Hematopoietic multipotent progenitor cell treated with erythropoietin and hydrocortisone succinate and interleukin-3 and kit ligand, for 4 days (in vitro differentiated cells): ENCODE measurements around the gene EIF5AL1.
"Not testable (repeated sequence)": the region's sequence is repeated elsewhere in the genome, so short reads cannot be mapped to it uniquely, and the experiment has no call there.

Experiments
- DNase-seq: peaks from one replicate; pipeline ENCODE4 v3.0.0-alpha.2; 2015

Gene EIF5AL1

DNA sequence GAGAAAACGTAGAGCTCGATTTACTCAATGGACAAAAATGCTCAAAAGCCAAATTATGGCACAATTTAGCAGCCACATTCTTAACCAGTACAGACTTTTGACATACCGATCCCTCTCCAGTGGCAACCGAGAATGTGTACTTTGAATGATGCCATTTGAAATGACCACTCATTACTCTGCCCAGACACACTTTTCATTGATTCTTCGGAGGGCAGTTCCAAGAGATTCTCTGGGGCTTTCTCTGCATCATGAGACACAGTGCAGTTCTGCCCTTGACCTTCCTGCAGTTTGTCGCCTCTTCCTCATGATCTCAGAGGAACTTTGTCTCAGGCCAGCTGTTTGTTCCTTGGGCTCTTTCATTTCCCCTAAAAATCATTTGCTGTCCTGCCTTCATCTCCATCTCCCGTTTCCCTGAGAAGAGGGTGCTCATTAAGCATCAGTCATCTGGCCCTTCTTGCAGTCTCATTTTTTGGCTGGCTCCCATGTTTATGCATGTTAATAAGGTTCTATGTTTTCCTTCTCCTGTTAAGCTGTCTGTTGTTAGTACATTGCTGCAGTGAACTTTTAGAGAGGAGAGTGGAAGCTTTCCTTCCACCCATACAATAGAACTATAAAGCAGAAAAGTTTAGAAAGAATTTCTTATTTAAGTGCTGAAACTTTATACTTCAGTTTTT lies 4.3 kb downstream of the EIF5AL1 start:
- DNase-seq = not testable (repeated sequence)

DNA sequence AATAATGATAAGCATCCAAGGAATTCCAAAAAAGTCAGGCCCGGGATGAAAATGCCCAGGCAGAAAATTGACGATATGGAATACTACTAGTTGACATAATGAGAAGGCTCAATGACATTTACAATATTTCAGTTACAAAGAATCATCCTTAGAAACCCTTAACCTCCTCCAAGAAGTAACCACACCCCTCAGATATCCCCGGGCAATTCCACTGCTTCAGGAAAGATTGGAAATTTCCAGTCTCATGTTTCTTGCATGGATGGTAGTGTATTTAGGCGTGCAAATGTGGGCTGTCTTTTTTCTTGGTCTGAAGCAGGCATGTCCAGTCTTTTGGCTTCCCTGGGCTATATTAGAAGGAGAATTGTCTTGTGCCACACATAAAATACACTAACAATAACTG lies 5.2 kb downstream of the EIF5AL1 start:
- DNase-seq = not testable (repeated sequence)

DNA sequence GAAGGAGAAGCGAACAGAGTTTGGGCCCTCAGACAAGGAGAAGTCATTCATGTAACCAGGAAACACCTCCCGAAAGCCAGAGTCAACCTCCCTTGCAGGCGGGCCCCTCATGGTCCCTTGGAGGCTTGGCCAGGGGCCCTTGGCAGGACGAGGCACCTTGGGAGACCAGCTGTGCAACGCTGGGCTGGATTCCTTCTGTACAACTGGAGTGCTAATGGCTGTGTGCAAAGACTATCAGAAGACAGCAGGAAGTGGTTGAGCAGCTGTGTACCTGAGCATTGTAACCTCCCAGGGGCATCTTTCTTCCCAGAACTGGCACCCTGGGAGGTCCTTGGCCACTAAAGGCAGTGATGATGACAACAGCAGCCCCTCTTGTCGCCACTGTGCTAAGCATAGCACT lies 9.4 kb downstream of the EIF5AL1 start:
- not testable (repeated sequence) for DNase-seq

DNA sequence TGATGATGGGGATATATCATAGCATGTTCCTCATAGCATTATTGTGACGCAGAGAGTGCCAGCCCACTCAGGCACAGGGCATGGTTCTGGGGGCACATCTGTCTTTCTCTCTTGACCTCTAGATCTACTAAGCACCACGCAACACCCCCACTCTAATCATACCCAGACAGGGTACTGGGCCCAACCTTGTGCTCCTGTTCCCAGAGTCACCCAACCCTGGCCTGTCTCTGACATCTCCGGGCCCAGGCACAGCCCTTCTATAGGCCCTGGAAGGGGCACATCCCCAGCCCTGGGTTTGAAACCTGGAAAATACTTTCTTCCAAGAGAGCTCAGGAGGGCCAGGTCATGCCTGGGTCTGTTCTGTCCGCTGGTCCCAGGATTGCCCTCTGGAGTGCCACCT lies 10.1 kb downstream of the EIF5AL1 start:
- not testable (repeated sequence) for DNase-seq

DNA sequence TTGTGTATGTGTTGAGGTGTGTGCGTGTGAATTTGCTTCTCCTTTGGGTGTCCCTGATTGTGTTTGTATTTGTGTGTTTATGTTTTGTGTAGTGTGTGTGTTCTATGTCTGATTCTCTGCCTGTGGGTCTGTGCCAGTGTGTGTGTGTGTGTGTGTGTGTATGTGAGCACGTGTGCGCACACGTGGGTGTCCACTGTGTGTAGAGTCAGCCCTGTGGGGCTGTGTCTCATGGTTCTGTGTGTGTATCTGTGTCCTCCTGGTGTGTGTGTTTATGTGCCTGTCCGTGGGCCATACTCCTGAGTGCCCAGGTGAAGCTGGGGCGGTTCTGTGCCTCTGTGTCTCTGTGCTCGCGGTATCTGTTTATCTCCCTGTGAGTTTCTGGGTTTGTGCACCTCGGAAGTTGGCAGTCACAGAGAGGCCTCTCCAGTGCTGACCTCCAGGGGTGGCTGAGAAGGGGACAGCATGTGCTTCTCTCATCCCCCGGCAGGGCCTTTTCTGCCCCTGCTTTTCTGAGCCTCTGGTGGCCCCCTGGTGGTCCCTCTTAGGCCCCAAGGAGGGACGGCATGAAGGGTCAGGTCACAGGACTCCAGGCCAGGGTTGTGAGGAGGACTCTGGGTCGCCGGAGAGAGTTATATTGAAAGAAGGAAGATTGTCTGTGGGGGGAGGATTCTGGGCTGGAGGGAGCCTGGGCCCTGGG lies 11.0 kb downstream of the EIF5AL1 start:
- DNase-seq = not testable (repeated sequence)

DNA sequence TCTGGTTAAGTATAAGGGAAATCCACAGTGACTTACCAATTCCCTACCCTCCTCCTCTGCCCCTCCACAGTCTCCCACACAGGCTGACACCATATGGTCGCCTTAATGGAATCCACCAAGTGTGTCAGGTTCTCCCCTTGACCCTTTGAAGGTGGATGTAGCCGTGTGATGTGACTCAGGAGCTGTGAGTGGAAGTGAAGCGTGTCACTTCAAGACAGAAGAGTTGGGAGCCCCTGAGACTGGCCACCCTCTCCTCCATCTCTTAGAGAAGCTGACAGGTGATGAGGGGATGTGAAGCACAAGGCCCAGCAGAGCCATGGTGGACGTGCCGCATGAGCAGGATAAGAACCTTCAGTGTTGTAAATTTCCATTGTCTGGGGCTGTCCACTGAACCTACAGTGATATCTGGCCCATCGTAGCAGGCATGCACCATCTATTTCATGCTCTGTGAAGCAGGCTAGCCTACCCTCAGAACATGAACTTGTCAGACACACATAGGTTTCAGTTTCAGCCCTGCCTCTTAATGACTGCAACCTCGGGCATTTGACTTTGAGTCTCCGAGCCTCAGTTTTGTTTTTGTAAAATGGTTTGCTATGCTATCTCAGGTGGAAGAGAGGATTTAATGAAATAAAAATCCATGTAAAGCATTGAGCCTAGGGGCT lies 12.8 kb downstream of the EIF5AL1 start:
- not testable (repeated sequence) for DNase-seq

DNA sequence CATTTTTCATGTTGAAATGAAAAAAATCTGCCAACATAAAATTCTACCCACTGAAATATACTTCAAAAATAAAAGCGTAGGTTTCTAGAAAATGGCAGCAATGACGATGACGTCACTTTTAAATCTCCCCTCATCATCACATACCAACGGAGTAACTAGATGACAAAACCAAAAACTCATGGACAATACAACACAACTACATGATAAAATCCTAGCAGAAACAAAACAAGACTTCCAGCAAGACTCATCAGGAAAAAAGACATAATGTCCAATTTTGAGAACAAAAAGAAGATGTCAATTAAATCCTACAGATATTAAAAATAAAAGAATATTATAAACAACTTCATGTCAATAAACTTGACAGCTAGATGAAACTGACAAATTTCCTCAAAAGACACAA lies 15.9 kb downstream of the EIF5AL1 start:
- not testable (repeated sequence) for DNase-seq

DNA sequence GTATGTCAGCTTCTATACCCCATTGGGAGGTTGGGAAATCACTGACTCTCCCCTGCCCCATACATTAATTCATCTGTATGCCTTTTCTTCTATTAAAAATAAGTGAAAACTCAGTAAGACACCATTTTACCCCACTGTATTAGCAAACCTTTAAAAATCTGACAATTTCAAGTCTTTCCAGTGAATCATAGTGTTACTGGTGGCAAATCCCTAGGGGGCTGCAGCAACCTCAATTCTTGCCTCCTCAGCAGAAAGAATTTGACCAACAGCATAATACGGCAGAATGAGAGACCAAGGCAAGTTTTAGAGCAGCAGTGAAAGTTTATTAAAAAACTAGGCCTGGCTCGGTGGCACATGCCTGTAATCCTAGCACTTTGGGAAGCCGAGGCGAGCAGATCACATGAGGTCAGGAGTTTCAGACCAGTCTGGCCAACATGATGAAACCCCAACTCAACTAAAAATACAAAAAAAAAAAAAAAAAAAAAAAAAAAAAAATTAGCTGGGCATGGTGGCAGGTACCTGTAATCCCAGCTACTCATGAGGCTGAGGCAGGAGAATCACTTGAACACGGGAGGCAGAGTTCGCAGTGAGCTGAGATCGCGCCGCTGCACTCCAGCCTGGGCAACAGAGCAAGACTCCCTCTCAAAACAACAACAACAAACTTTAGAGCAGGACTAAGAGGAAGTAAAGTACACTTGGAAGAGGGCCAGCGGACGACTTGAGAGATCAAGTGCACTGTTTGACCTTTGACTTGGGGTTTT lies 21.0 kb downstream of the EIF5AL1 start:
- DNase-seq = peak; percentile 9

DNA sequence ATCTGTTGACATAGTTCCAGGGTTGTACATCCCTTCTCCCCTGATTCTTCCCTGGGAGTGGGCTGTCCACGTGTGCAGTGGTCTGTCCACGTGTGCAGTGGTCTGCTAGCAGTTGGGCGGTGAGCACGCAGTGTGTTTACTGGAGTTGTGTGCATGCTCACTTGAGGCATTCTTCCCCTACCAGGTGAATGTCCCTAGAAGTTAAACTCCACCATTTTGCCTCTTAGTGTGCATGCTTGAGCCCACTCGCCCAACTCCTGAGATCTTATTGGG lies 21.5 kb downstream of the EIF5AL1 start:
- DNase-seq = not testable (repeated sequence)

DNA sequence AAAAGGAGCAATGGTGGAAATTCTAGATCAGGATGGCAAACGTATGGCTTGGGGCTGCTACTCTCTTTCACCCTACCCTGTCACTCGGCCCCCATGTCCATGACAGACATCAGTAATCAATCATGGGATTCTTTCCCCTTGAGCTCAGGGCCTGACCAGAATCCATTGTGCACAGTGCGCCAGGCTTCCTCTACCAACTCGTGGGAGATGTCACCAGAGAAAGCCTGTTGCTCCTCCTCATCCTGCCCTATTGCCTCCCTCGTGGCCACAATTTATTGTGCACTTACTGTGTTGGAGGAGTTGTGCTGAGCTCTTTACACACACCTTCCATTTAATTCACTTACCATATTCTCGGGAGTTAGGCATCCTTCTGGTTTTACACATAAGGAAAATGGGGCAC lies 26.0 kb downstream of the EIF5AL1 start:
- not testable (repeated sequence) for DNase-seq

DNA sequence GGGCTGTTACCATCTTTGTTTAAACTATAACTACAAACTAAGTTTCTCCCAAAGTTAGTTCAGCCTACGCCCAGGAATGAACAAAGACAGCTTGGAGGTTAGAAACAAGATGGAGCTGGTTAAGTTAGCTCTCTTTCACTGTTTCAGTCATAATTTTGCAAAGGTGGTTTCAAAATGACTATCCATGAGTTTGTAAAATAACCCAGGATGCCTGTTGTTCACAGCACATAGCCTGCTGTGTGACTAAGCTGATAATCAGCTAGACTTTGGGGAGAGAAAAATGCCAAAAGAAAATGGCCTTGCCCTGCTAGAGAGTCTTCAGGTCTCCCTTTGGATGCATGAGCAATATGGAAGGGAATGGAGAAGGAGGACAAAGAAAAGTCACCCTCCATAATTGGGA lies 28.6 kb downstream of the EIF5AL1 start:
- DNase-seq = not testable (repeated sequence)

DNA sequence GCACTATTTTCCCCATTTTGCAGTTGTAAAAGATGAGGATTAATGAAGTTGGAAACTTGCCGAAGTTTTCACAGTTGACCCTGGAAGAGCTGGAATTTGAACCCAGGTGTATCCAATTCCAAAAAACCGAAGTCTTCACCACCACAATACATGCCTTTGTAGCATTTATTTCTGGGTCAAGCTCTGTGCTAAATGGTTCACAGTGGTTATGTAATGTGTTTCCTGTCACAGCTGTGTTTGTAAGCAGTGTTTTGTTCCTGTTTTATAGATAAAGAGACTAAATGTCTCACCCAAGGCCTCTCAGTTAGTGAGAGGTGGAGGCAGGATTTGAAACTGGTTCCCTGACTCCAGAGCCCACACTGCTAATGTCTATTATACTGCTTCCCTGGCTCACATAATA lies 30.3 kb downstream of the EIF5AL1 start:
- peak; percentile 54 for DNase-seq

DNA sequence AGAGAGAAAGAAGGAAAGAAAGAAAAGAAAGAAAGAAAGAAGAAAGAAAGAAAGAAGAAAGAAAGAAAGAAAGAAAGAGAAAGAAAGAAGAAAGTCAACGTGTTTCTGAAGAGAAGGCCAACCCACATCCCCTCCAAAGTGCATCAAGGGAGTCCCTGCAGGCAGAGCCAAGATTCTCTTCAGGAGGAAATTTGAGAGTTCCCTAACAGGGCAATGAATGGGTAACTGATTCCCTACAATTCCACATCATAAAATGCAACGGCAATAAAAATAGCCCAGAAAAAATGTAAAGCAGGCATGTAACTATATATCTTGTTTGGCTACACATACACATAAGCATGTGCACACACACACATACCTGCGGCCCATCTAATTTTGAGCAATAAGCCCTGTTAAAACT lies 32.1 kb downstream of the EIF5AL1 start:
- not testable (repeated sequence) for DNase-seq

DNA sequence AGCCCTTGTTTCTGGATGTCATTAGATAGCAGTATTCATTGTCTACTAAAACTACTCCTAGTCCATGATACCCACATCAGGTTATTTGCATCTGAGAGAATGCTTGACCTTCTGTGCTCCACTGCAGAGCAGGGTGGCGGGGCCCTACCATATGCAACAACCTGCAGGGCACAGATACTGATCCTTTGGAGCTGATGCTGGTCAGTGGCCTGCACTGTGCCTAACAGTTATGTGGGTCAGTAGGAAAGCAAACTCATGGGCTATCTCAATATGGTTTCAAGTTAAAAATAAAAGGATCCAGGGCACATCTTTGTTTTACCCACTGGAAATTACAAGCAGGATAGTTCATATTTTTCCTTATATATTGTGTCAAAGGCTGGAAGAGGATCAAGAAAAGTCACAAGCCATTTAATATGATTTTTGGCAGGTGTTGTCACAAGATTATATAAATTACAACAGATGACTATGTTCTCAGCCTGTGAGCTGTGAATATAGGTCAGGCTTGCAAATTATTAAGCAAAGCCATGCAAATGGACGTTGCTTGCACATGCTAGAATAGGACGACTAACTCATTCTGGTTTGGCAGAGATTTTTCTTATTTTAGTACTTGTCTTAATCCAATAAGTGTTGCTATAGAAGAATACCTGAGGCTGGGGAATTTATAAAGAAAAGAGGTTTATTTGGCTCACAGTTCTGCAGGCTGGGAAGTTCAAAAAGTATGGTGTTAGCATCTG lies 32.8 kb downstream of the EIF5AL1 start:
- not testable (repeated sequence) for DNase-seq

DNA sequence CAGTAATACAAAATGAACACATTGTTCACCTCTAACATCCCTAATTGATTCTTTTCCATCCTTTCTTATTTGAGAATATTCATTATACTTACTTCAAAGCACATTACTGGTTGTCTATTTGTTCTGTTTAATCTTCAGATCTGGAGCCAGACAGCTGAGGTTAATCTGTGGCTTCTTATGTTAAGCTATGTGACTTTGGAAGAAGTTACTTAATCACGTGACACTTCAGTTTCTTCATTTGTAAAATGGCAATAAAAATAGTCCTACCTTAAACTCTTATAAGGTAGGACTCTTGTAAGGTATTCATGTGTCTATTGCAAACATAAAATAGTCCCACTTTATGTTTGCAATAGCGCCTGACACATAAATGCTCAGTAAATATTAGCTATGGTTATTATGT lies 34.8 kb downstream of the EIF5AL1 start:
- DNase-seq = peak; percentile 37

DNA sequence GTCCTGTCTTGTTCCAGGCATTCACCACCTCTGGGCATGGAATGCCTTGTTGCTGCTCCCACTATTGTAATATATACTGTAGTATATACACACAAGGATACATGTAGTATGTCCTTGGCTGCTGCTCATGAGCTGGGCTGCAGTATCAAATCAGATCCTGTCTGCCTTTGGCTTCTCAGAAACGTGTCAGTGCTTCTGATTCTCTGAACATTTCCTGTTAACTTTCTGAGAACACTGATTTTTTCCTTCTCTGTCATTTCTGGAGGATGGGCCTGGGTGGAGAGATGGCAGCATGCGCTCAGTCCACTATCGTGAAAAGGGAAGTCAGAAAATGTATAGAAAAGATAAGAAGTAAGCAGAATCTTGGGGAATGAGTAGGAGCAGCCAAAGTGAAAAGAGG lies 35.6 kb downstream of the EIF5AL1 start:
- peak; percentile 61 for DNase-seq

DNA sequence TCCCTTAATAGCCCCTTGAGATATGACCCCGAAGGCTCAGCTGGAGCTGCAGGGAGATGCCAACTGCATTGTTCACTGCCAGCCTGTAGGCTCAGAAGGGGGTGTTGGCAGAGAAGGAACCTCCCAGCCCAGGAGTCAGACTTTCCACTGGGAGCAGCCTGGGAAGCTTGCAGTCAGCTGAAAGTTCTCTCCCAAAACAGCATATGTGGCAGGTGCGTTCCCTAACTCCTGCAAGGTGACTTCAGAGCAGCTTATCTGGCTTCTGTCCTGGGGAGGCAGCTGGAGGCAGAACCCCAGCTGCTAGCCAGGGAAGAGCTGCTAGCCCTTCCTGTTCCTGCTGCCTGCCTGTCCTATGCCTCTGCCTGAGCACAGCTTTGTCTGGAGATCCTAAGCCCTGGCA lies 39.8 kb downstream of the EIF5AL1 start:
- DNase-seq = no peak

DNA sequence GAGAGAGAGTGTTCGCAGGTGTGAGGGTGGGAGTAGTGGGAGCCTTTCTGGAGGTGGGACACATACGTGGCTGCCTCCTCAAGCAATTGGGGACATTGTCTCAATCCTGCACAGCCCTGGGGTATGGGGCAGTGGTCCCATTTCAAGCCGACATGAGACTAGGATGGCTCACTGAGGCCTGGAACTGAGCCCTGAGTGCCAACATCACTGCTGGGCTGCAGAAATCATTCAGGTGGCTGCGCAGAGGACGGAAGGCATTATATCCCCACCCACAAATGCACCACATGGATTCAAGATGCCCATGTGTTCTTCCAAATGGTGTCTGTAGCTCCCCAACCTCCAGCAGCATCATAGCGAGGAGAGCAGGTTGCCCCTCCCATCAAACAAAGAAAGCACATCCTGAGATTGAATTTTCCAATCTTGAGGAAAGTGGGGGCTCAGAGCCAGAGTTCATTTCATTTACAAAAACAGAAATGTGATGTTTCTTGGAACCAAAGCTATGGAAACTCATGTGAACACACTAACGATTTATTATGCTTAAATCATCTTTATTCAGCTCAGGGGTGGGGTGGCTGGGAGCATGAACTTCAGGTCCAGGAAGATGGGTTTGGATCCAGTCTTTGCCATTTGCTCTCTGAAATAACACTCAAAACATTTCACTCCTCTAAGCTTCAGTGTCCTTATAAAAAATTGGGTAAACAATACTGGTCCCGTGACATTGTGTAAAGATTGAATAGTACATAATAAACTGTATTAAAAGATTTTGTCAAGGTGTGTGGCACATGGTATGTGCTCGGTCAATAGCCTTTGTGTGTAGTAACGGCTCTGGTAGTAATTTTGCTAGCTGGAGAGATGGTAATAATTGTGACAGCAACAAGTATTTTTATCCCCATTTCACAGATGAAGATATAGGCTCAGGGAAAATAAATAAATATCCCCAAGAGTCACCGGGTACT lies 43.3 kb downstream of the EIF5AL1 start:
- DNase-seq = no peak

DNA sequence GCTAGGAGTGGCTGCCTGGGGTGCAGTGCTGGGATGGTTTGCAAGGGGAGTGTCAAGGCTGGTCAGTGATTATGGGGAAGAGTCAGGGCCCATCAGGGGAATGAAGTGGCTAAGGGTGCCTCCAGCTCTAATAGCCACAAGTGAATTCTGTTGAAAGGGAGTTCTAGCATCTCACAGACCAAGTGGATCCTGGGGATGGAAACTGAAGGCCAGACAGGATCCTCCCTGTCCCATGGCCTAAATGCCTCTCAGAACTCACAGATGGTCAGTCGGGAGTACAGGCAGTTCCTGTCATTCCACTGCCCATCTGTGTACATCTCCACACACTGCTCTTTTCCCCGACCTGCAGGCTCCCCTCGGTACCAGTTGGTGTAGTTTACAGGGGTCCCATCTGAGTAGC lies 44.6 kb downstream of the EIF5AL1 start:
- DNase-seq = not testable (repeated sequence)

DNA sequence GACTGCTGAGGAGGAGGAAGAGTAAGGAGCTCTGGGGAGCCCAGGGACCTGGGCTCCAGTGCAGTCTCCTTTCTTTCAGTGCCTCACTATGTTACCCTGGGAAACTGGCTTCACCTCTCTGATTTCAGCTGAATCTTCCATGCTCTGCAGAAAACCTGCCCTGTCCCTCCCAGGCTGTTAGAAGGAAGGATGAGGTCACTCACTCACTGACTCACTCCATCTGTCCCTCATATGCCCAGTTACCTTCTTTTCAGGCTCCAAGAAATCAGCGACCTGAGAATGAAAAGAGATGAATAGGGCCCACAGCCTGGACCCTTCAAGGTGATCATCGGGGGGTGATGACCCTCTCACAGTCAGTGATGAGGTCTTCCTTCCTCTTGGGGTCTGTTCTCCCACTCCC lies 47.4 kb downstream of the EIF5AL1 start:
- no peak for DNase-seq

DNA sequence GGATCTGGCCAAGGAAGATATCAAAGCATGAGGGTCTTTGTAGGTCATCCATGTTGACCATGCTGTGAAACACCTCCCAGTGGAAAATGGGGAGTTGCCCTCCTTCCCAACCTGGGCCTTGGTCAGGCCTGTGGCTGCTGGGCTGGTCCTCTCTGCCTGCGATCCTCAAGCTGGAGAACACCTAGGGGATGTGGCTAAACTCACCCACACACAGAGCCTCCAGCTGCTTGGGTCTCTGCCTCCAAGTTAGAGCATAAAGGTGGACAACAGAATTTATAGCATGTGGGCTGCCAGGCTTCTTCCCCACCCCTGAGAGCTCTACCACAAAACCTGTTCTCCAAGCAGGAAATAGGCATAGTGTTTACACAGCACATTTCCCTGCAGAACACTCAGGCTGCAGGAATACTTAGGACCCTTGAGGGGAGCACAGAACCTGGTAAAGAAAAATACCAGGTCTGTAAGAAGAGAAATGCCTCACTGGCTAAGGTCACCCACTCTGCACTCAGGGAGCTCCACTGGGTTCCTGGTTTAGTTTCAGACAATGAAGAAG lies 47.9 kb downstream of the EIF5AL1 start, which contains the start of gene SFTPA2:
SFTPA2 (minus strand) TSS at position 248 of the 550 bp plus-strand sequence. CDS start 924 bp downstream, outside the sequence.
- no peak for DNase-seq
